GM12878 (cell line): ENCODE results near the gene BLOC1S4. TPM values are rescaled to one million over a fixed set of nuclear protein-coding genes. Genes with fewer than 3 reads are reported as not detected.

Experiments used
- CBX5 ChIP-seq: sonication (generic); IDR thresholded peaks from 2 replicates; pipeline ENCODE4 v1.6.1; 2016; ENCODE audit warnings: low read depth, moderate library complexity, mild to moderate bottlenecking, inconsistent platforms
- CHD4 ChIP-seq: fragments of 200-600 bp; sonication (generic); IDR thresholded peaks from 2 replicates; pipeline ENCODE4 v1.6.1; 2016; ENCODE audit warnings: mild to moderate bottlenecking
- GATAD2B ChIP-seq: fragments of 450-650 bp; conservative IDR thresholded peaks from 2 replicates; pipeline ENCODE4 v1.6.1; 2017; ENCODE audit warnings: low read depth, mild to moderate bottlenecking, moderate library complexity
- JUND ChIP-seq: IDR thresholded peaks from 2 replicates; pipeline ENCODE4 v1.6.1; 2012; ENCODE audit warnings: low read depth, mild to moderate bottlenecking, low read length, improper control_type of control experiment, moderate library complexity
- NFYA ChIP-seq: IDR thresholded peaks from 2 replicates; pipeline ENCODE4 v1.6.1; 2011; ENCODE audit warnings: low read depth, mild to moderate bottlenecking, low read length, improper control_type of control experiment, borderline replicate concordance
- POLR2AphosphoS5 ChIP-seq: IDR thresholded peaks from 2 replicates; pipeline ENCODE4 v1.6.1; 2011; ENCODE audit warnings: mild to moderate bottlenecking, low read length, inconsistent platforms
- POU2F2 ChIP-seq: IDR thresholded peaks from 3 replicates; pipeline ENCODE4 v1.6.1; 2011; ENCODE audit warnings: low read depth, mild to moderate bottlenecking, low read length, borderline replicate concordance
- RB1 ChIP-seq: fragments of 450-650 bp; formaldehyde crosslinking; IDR thresholded peaks from 2 replicates; pipeline ENCODE4 v1.6.1; 2017; ENCODE audit warnings: mild to moderate bottlenecking, borderline replicate concordance
- SMC3 ChIP-seq: IDR thresholded peaks from 2 replicates; pipeline ENCODE4 v1.6.1; 2011; ENCODE audit warnings: low read length, improper control_type of control experiment, borderline replicate concordance
- polyA plus RNA-seq, 11 experiments: library from polyadenylated mRNA; depleted of rRNA in 4 of 11; unstranded in 6 of 11; stranded (reverse) in 5 of 11; fragments of >200 nt; fragmentation: Nextera tagmentation in 4 of 11; fragmentation: Illumina TruSeq in 1 of 11; extraction: Ambion mirVana in 4 of 11; extraction: Trizol in 1 of 11; gene quantifications; 1 replicate in 1 of 11; 2 replicates in 10 of 11; pipeline versions ENCODE4 v1.2.1 to v1.2.3, GENCODE V29; 2011 to 2016; ENCODE audit warnings: inconsistent platforms in 2 of 11, missing spikeins in 2 of 11, low read depth in 1 of 11
- total RNA-seq, 4 experiments: library from RNA; depleted of rRNA in 3 of 4; stranded (reverse); fragments of >200 nt in 3 of 4; fragmentation: Illumina TruSeq in 1 of 4; extraction: Trizol in 1 of 4; gene quantifications; 2 replicates each; pipeline versions ENCODE4 v1.2.1 to v1.2.3, GENCODE V29; 2013 to 2021
- TF ChIP-seq, protein P1 (sequence below): fragments of 450-650 bp; IDR thresholded peaks from 2 replicates; pipeline ENCODE4 v1.6.1; 2016; ENCODE audit warnings: mild to moderate bottlenecking, moderate library complexity, borderline replicate concordance
- TF ChIP-seq, protein P2 (sequence below): IDR thresholded peaks from 2 replicates; pipeline ENCODE4 v1.6.1; 2012; ENCODE audit warnings: low read depth, low read length, improper control_type of control experiment
- TF ChIP-seq, protein P3 (sequence below): fragments of 150-350 bp; IDR thresholded peaks from 2 replicates; pipeline ENCODE4 v1.6.1; 2016; ENCODE audit warnings: low read depth, low read length
- TF ChIP-seq, protein P4 (sequence below): fragments of 450-650 bp; formaldehyde crosslinking; IDR thresholded peaks from 2 replicates; pipeline ENCODE4 v1.4.0; 2020; ENCODE audit warnings: mild to moderate bottlenecking, moderate library complexity
- TF ChIP-seq, protein P5 (sequence below): fragments of 150-350 bp; IDR thresholded peaks from 2 replicates; pipeline ENCODE4 v1.6.1; 2014; ENCODE audit warnings: mild to moderate bottlenecking, low read depth, low read length

BLOC1S4 gene
- total and polyA plus RNA-seq, 10 of the 15 experiments (the other 5 are each of a cell fraction or from before 2014, with no cell fraction given) = 2.7 to 23.8 (median 9.5) TPM

DNA sequence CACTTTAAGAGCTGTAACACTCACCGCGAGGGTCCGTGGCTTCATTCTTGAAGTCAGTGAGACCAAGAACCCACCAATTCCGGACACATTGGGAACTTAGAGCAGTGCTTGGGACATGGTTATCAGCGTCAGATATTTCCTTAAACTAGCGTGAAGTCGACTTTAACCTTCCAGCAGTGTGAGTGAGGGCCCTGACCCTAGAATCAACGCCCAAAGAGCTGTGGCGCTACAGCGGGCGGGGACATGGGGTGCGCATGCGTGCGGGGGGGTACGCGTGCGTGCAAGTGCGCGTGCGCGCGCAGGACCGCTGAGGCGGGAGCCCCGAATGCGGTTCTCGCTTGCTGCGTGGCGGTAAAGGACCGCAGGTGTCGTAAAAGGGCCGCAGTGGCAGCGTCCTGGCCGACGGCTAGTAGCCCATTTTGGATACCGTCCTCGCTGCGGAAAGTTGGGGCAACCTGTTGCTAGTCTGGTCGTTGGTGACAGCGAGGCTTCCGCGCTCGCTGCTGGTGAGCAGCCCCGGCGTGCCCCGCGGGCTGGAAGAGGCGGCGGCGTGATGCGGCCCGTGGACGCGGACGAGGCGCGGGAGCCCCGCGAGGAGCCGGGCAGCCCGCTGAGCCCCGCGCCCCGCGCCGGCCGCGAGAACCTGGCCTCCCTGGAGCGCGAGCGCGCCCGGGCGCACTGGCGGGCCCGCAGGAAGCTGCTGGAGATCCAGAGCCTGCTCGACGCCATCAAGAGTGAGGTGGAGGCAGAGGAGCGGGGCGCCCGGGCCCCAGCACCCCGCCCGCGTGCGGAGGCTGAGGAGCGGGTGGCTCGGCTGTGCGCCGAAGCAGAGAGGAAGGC lies 42.1 kb upstream of the BLOC1S4 start (continued):
- TF ChIP-seq, protein P1, sequence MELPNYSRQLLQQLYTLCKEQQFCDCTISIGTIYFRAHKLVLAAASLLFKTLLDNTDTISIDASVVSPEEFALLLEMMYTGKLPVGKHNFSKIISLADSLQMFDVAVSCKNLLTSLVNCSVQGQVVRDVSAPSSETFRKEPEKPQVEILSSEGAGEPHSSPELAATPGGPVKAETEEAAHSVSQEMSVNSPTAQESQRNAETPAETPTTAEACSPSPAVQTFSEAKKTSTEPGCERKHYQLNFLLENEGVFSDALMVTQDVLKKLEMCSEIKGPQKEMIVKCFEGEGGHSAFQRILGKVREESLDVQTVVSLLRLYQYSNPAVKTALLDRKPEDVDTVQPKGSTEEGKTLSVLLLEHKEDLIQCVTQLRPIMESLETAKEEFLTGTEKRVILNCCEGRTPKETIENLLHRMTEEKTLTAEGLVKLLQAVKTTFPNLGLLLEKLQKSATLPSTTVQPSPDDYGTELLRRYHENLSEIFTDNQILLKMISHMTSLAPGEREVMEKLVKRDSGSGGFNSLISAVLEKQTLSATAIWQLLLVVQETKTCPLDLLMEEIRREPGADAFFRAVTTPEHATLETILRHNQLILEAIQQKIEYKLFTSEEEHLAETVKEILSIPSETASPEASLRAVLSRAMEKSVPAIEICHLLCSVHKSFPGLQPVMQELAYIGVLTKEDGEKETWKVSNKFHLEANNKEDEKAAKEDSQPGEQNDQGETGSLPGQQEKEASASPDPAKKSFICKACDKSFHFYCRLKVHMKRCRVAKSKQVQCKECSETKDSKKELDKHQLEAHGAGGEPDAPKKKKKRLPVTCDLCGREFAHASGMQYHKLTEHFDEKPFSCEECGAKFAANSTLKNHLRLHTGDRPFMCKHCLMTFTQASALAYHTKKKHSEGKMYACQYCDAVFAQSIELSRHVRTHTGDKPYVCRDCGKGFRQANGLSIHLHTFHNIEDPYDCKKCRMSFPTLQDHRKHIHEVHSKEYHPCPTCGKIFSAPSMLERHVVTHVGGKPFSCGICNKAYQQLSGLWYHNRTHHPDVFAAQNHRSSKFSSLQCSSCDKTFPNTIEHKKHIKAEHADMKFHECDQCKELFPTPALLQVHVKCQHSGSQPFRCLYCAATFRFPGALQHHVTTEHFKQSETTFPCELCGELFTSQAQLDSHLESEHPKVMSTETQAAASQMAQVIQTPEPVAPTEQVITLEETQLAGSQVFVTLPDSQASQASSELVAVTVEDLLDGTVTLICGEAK = no peak
- TF ChIP-seq GATAD2B = peak; percentile 94
- TF ChIP-seq CBX5 = no peak
- no peak for TF ChIP-seq CHD4
- TF ChIP-seq JUND = no peak
- no peak for TF ChIP-seq NFYA
- TF ChIP-seq RB1 = no peak
- TF ChIP-seq POU2F2 = 0 out of 3 replicates have a peak, but pooled peaks have one; percentile 26
- TF ChIP-seq, protein P2, sequence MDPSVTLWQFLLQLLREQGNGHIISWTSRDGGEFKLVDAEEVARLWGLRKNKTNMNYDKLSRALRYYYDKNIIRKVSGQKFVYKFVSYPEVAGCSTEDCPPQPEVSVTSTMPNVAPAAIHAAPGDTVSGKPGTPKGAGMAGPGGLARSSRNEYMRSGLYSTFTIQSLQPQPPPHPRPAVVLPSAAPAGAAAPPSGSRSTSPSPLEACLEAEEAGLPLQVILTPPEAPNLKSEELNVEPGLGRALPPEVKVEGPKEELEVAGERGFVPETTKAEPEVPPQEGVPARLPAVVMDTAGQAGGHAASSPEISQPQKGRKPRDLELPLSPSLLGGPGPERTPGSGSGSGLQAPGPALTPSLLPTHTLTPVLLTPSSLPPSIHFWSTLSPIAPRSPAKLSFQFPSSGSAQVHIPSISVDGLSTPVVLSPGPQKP = no peak
- TF ChIP-seq SMC3 = no peak
- TF ChIP-seq, protein P3, sequence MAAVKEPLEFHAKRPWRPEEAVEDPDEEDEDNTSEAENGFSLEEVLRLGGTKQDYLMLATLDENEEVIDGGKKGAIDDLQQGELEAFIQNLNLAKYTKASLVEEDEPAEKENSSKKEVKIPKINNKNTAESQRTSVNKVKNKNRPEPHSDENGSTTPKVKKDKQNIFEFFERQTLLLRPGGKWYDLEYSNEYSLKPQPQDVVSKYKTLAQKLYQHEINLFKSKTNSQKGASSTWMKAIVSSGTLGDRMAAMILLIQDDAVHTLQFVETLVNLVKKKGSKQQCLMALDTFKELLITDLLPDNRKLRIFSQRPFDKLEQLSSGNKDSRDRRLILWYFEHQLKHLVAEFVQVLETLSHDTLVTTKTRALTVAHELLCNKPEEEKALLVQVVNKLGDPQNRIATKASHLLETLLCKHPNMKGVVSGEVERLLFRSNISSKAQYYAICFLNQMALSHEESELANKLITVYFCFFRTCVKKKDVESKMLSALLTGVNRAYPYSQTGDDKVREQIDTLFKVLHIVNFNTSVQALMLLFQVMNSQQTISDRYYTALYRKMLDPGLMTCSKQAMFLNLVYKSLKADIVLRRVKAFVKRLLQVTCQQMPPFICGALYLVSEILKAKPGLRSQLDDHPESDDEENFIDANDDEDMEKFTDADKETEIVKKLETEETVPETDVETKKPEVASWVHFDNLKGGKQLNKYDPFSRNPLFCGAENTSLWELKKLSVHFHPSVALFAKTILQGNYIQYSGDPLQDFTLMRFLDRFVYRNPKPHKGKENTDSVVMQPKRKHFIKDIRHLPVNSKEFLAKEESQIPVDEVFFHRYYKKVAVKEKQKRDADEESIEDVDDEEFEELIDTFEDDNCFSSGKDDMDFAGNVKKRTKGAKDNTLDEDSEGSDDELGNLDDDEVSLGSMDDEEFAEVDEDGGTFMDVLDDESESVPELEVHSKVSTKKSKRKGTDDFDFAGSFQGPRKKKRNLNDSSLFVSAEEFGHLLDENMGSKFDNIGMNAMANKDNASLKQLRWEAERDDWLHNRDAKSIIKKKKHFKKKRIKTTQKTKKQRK = no peak
- TF ChIP-seq, protein P4, sequence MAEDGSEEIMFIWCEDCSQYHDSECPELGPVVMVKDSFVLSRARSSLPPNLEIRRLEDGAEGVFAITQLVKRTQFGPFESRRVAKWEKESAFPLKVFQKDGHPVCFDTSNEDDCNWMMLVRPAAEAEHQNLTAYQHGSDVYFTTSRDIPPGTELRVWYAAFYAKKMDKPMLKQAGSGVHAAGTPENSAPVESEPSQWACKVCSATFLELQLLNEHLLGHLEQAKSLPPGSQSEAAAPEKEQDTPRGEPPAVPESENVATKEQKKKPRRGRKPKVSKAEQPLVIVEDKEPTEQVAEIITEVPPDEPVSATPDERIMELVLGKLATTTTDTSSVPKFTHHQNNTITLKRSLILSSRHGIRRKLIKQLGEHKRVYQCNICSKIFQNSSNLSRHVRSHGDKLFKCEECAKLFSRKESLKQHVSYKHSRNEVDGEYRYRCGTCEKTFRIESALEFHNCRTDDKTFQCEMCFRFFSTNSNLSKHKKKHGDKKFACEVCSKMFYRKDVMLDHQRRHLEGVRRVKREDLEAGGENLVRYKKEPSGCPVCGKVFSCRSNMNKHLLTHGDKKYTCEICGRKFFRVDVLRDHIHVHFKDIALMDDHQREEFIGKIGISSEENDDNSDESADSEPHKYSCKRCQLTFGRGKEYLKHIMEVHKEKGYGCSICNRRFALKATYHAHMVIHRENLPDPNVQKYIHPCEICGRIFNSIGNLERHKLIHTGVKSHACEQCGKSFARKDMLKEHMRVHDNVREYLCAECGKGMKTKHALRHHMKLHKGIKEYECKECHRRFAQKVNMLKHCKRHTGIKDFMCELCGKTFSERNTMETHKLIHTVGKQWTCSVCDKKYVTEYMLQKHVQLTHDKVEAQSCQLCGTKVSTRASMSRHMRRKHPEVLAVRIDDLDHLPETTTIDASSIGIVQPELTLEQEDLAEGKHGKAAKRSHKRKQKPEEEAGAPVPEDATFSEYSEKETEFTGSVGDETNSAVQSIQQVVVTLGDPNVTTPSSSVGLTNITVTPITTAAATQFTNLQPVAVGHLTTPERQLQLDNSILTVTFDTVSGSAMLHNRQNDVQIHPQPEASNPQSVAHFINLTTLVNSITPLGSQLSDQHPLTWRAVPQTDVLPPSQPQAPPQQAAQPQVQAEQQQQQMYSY (CRISPR knock-in tag) = no peak
- TF ChIP-seq POLR2AphosphoS5 = peak; percentile 77; the same call in 1 of the 2 replicates
- TF ChIP-seq, protein P5, sequence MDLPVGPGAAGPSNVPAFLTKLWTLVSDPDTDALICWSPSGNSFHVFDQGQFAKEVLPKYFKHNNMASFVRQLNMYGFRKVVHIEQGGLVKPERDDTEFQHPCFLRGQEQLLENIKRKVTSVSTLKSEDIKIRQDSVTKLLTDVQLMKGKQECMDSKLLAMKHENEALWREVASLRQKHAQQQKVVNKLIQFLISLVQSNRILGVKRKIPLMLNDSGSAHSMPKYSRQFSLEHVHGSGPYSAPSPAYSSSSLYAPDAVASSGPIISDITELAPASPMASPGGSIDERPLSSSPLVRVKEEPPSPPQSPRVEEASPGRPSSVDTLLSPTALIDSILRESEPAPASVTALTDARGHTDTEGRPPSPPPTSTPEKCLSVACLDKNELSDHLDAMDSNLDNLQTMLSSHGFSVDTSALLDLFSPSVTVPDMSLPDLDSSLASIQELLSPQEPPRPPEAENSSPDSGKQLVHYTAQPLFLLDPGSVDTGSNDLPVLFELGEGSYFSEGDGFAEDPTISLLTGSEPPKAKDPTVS = no peak
